ENCODE measurements around the gene THSD7B. TPM values are rescaled to one million over a fixed set of nuclear protein-coding genes. Genes with fewer than 3 reads are reported as not detected.

The THSD7B gene
- total and polyA plus RNA-seq, 2 experiments from 2014 or later, result not detected

DNA sequence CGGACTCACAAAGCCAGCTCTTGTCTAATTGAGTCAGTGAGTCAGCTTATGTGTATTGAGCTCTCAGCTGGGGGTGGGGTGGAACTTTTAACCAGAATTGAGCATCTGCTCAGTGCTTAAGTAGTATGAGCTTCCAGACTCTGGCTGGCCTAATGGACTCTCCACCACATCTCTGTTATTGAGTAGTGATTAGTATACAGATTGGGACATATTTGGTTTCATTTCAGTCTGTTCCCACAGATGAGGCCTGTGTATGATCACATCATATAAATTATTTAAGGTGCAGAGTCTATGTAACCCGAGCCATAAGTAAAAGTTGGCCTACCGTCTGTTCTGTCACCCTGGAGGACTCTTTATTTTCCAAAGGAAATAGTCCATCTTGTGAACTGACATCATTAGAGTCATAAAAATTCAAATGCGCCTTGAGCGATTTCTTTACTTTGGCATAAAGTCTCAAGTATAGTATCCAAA lies 152.1 kb downstream of the THSD7B start:
- no peaks in the 10 kb centered on the region for H3K27me3 ChIP-seq
- H3K9me3 ChIP-seq (ENCODE audit: low read depth), result no peaks in the 10 kb centered on the region
- TF ChIP-seq, protein P1, sequence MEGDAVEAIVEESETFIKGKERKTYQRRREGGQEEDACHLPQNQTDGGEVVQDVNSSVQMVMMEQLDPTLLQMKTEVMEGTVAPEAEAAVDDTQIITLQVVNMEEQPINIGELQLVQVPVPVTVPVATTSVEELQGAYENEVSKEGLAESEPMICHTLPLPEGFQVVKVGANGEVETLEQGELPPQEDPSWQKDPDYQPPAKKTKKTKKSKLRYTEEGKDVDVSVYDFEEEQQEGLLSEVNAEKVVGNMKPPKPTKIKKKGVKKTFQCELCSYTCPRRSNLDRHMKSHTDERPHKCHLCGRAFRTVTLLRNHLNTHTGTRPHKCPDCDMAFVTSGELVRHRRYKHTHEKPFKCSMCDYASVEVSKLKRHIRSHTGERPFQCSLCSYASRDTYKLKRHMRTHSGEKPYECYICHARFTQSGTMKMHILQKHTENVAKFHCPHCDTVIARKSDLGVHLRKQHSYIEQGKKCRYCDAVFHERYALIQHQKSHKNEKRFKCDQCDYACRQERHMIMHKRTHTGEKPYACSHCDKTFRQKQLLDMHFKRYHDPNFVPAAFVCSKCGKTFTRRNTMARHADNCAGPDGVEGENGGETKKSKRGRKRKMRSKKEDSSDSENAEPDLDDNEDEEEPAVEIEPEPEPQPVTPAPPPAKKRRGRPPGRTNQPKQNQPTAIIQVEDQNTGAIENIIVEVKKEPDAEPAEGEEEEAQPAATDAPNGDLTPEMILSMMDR (IDR thresholded peaks at IDR 0.05; ENCODE audit: low read depth, low read length), result no peak
- no peak overlapping the region for H3K27ac ChIP-seq
- no peak overlapping the region for H3K4me3 ChIP-seq
- H3K36me3 ChIP-seq, result no peaks in the 10 kb centered on the region
- no peak for DNase-seq (ENCODE audit: low read depth in 1 of 2, low spot score in 1 of 2)
- H3K4me1 ChIP-seq (ENCODE audit: low read depth), result no peaks in the 10 kb centered on the region

DNA sequence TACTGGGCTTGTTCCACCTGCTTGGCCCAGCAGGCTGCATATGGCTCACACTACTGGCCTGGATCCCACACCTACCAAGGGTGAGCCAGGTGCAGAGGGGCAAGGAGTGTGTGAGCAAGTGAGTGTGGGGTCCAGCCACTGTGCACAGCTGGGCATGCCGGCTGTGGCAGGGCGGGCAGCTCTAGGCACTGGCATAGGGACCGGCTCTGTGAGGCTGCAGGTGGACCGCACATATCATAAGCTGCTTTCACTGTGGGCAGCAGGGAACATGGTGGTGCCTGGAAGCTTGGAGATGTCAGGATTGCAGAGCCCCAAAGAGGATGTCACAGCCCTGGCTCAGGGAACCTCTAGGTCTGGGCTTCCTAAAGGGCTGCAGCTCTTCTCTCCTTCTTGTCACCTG lies 154.3 kb downstream of the THSD7B start:
- Histone ChIP-seq H3K9me3 (ENCODE audit: low read depth) (no peaks in the 10 kb centered on the region), H3K4me3 (no peak overlapping the region), H3K4me1 (ENCODE audit: low read depth) (no peaks in the 10 kb centered on the region), H3K27ac (no peak overlapping the region), H3K27me3 (no peaks in the 10 kb centered on the region), H3K36me3 (no peaks in the 10 kb centered on the region)
- no peak for DNase-seq (ENCODE audit: low read depth in 1 of 2, low spot score in 1 of 2)
- TF ChIP-seq, protein P1 (IDR thresholded peaks at IDR 0.05; ENCODE audit: low read depth, low read length), result no peak

DNA sequence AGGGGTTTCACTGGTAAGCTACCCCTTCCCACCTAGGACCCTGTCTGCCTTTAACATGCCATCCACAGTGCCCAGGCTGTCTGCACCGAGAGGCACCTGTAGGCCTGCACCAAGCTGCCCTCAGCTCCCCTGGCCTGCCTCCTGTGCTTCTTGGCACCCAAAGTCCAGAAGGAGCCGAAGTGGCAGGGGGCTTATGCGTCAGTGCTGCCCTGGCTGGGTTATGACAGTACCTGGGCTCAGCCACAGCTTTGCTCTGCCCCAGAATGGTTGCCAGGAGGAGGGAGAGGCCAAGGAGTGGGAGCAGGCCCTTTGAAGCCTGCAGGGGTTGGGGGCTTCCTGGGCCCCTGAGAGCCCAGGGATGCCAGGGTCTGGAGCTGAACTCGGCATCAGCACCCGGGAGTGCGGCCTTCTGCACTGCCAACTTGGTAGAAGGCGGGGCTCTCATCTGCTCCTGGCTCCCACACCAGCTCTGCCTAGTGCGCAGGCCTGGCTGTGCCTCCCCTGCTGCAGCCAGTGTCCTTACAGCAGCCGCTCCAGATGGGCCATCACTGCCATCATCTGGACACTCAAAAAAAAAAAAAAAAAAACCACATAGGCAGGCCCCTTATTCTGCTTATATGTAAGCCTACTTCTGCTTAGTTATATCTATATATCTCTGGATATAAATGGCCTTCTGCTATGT lies 155.4 kb downstream of the THSD7B start:
- Histone ChIP-seq H3K9me3 (ENCODE audit: low read depth) (no peaks in the 10 kb centered on the region), H3K4me3 (no peak overlapping the region)
- DNase-seq (ENCODE audit: low read depth in 1 of 2, low spot score in 1 of 2), result no peak

DNA sequence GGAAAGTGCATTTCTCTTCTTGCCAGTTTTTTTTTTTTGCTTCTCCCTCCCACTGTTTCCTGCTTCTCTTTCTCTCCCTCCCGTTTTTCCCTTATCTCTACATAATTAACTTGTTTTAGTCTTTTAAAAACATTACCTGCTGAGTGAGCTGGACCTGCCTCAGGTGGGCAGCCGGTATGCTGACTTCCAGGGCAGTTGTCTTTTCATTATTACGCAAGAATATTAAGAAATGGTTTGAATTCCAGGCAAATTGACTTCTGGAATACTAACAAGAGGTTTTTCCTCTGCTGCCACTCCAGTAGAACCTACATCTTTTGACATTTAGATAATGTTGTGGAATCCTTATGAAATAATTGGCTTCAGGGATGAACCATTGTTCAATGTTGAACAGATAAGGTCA lies 161.8 kb downstream of the THSD7B start:
- Histone ChIP-seq H3K36me3 (no peaks in the 10 kb centered on the region), H3K4me3 (no peak overlapping the region), H3K9me3 (ENCODE audit: low read depth) (no peaks in the 10 kb centered on the region), H3K4me1 (ENCODE audit: low read depth) (peaks cover 8% of the 10 kb centered on the region), H3K27ac (no peak overlapping the region), H3K27me3 (no peaks in the 10 kb centered on the region)
- TF ChIP-seq, protein P1 (IDR thresholded peaks at IDR 0.05; ENCODE audit: low read depth, low read length), result no peak
- DNase-seq (ENCODE audit: low read depth in 1 of 2, low spot score in 1 of 2), result no peak

More for the DNA sequence above, 155.4 kb downstream of the THSD7B start:
- TF ChIP-seq, protein P1 (IDR thresholded peaks at IDR 0.05; ENCODE audit: low read depth, low read length), result no peak
- Histone ChIP-seq H3K27me3 (no peaks in the 10 kb centered on the region), H3K4me1 (ENCODE audit: low read depth) (no peaks in the 10 kb centered on the region), H3K36me3 (no peaks in the 10 kb centered on the region), H3K27ac (no peak overlapping the region)

DNA sequence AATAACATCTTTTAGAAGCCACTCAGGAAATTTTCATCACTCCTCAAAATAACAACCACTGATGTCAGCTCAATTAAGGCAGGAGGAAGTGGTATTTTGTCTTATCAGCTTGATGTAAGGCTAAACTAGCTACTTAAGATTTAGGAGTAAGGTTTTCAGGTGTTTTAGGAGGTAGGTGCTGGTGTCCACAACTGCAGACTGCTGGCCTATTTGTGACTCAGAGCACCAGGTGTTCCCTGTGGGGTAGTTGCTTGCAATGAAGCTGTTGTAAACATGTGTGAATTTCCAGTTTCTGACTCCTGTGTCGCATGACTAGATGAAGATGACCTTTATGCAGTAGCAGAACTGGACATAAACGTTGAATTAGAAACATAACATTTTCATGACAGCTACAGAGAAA lies 164.2 kb downstream of the THSD7B start:
- Histone ChIP-seq H3K4me3 (no peak overlapping the region), H3K4me1 (ENCODE audit: low read depth) (peaks cover 8% of the 10 kb centered on the region), H3K9me3 (ENCODE audit: low read depth) (no peaks in the 10 kb centered on the region), H3K27ac (no peak overlapping the region), H3K36me3 (no peaks in the 10 kb centered on the region), H3K27me3 (no peaks in the 10 kb centered on the region)
- TF ChIP-seq, protein P1 (IDR thresholded peaks at IDR 0.05; ENCODE audit: low read depth, low read length), result no peak
- DNase-seq (ENCODE audit: low read depth in 1 of 2, low spot score in 1 of 2), result no peak
